GM12873 (cell line): ENCODE measurements around the gene CLIP4.

Experiments
- TF ChIP-seq, protein P1 (sequence below): IDR thresholded peaks from 2 replicates; pipeline ENCODE4 v1.5.1; 2012; ENCODE audit warnings: low read depth, mild to moderate bottlenecking, moderate library complexity, low read length, control low read depth; ENCODE audit not compliant: insufficient read depth; ENCODE audit errors: missing control alignments

CLIP4 gene

DNA sequence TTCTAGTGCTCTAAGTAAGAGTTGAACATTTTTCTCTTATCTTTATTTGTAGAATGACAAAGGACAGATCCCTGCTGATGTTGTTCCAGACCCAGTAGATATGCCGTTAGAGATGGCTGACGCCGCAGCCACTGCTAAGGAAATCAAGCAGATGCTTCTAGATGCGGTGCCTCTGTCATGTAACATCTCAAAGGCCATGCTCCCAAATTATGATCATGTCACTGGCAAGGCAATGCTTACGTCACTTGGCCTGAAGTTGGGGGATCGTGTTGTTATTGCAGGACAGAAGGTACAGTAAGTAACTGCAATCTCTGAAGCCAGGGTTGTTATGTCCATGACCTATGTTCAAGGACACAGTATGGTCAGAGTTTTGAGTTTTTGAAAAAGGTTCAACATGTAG is 28.4 kb downstream of the CLIP4 start:
- TF ChIP-seq, protein P1, sequence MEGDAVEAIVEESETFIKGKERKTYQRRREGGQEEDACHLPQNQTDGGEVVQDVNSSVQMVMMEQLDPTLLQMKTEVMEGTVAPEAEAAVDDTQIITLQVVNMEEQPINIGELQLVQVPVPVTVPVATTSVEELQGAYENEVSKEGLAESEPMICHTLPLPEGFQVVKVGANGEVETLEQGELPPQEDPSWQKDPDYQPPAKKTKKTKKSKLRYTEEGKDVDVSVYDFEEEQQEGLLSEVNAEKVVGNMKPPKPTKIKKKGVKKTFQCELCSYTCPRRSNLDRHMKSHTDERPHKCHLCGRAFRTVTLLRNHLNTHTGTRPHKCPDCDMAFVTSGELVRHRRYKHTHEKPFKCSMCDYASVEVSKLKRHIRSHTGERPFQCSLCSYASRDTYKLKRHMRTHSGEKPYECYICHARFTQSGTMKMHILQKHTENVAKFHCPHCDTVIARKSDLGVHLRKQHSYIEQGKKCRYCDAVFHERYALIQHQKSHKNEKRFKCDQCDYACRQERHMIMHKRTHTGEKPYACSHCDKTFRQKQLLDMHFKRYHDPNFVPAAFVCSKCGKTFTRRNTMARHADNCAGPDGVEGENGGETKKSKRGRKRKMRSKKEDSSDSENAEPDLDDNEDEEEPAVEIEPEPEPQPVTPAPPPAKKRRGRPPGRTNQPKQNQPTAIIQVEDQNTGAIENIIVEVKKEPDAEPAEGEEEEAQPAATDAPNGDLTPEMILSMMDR, result no peak

DNA sequence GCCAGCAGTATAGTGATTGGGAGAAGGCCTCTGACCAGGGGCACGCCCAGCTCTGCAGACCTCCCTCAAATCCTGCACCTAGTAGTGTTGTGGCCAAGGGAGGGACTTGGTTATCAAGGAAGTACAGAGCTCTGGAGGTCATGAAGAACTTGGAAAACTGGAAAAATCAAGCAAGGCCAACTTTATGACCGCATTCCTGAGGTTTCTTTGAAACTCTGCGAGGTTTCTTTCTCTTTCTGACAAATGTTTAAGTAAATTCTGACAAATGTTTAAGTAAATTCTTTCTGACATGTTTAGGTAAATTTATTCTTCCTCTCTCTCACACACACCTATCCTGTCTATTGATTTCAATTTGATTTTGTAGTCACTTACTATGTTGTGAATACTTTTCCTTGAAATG is 31.0 kb downstream of the CLIP4 start:
- TF ChIP-seq, protein P1, result no peak

DNA sequence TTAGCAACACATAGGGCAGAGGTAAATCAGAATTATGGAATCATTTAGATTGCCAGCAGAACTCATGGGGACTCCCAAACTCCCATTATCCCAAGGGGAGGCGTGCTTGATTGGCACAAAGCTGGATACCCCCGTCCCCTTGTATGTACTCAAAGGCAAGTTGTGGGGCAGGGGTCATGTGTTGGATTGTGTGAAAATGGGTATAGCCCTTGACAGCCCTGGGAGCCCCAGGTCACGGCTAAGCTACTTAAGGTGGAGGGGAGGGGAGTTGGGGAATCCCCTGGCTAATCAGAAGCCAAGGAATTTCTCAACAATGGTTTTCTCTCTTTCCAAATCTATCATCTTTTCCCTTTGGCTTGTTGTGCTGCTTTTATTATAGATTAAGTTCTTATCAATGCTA is 32.7 kb downstream of the CLIP4 start:
- TF ChIP-seq, protein P1, result no peak

DNA sequence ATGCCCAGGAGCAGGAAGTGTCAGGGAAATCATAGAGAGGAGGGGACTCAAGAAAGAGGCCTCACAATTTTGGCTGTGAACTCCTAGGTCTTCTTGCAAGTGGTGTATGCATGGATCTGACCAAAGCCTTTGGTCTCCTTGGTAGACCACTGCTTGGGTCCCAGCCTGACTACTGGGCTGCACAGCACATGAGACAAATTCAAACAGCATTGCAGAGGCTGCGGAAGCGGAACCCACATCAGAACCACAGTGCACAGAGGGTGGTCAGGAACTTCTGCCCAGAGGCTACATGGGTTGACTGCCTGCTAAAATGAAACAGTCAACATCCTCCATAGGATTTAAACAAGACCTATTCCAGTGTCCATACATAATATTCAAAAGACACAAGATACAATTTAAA is 39.4 kb downstream of the CLIP4 start:
- TF ChIP-seq, protein P1, result no peak

DNA sequence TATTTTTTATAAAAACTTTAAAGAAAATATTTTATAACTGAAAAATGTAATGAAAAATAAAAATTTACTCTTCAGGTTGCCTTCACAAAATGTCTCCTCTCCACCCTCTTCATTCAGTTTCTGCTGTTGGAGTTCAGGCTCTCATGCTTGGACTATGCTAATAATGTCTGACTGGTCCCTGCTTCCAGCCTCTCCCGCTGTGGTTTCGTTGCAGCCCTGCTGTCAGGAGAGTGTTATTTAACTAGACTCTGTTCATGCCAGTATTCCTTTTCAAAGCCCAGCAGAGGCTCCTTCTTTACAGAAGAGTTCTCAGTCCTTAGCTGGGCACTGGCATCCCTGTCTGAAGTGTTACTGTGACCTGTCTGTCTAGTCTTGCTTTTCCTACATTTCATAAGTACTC is 40.4 kb downstream of the CLIP4 start:
- TF ChIP-seq, protein P1, result no peak

DNA sequence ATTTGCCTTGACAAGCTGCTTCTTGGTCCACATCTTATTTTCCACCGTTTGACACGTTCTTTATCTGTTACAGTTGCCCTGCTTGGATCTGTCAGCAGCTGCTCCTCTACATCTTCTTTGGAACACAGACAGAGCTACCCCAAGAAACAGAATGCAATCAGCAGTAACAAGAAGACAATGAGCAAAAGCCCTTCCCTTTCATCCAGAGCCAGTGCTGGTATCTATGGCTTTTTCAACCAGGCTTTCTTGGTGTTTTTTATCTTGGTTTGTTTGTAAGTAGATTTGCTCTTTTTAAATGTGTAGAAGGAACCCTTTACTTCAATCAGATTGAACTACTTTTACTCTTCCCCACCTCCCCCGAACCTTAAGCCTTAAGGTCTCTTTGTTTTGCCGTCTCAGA is 41.9 kb downstream of the CLIP4 start:
- TF ChIP-seq, protein P1, result no peak

DNA sequence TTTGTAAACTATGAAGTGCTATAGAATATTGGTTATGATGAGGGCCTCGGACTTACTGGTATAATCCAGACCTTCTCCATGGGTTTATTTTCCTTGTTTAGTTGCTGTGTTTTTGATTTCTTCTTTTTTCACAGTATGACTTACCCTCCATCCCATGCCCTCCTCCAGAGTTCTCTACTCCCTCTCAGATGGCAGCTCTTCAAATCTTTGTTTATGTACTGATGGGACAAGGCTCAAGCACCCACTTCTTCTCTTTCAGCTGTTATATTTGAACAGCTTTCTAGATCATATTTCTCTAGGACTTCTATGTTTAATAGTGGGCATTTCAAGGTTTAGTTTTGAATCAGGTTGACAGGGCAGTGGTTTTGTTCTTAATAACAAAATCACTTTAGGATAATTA is 43.9 kb downstream of the CLIP4 start:
- TF ChIP-seq, protein P1, result no peak
